GM19452 (cell line): ENCODE data around the gene PGLYRP4.

Experiments used
- ATAC-seq: cut with Tn5 transposase; IDR thresholded peaks from one replicate; pipeline ENCODE4 v1.9.1; 2021; ENCODE audit not compliant: unreplicated experiment

Gene PGLYRP4, protein sequence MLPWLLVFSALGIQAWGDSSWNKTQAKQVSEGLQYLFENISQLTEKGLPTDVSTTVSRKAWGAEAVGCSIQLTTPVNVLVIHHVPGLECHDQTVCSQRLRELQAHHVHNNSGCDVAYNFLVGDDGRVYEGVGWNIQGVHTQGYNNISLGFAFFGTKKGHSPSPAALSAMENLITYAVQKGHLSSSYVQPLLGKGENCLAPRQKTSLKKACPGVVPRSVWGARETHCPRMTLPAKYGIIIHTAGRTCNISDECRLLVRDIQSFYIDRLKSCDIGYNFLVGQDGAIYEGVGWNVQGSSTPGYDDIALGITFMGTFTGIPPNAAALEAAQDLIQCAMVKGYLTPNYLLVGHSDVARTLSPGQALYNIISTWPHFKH

DNA sequence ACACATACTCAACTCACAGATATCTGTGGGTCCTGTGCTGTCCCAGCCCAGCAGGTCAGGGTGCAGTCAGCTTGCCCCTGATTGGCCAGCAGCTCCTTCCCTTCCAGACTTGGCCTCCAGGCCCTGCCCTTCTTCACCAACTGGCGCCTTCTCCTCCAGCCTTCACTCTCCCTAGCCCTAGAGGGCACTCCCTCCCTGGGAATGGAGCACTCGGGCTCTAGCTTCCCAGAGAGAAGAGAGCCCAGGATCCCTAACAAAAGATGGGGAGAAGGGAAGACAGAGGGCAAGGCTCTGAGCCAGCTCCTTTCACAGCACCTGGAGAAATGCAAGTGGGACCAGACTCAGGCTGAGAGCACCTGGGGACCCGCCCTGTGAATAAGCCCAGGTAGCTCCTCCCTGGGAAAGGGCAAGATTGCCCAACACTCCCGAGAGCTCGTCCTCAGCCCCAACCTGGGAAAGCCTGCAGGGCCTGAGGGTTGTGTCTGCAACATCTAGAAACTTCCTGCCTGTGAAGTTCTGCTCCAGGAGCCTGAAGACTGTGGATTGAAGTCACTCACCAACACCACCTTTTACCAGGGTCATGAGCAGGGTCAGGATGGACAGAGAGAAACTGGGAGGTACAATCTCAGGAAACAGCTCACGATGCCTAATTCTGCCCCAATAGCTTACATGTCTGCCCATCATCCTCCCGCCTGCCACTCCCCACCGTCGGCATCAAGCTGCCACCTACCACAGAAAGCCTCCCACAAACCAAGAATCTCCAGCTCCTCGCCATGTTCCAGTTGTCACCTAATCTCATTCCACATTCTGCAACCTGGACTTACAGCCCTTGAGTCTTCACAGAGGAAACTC, at the start of gene PGLYRP4:
PGLYRP4 (minus strand) TSS at position 331 of the 852 bp plus-strand sequence. CDS start 909 bp downstream, outside the sequence.
- no peak for ATAC-seq

DNA sequence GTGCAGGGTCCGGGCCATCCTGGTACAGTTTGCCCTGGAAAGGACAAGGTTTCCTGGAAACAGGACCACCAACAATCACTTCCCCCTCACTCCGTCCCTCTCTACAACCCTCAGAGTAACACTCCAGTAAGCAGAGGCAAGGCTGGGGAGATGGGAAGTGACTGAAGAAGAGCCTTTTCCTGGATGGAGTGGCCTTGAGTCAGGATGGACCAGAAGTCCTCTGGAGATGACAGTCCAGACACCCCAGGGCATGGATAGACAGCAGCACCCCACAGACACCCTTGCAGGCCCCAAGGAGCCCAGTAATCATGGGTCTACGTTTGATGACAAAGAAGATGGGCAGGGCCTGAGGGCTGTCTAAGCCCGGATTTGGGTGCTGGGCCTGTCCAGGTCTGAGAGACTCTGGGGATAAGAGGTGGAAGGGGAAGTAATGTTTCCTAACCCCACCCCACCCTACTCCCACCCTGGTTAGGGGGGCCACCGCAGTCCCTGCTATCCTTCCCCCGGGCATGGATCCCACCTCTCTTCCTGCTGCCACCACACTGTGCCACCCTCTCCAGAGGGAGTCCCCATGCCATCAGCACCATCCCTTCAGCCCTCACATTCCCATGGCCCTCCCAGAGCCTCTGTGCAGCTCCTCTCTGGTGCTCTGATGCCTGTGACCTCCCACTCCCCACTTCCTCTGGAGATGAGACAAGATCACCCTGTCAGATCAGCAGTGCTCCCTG, 49.4 kb upstream of the PGLYRP4 start:
- ATAC-seq = no peak

DNA sequence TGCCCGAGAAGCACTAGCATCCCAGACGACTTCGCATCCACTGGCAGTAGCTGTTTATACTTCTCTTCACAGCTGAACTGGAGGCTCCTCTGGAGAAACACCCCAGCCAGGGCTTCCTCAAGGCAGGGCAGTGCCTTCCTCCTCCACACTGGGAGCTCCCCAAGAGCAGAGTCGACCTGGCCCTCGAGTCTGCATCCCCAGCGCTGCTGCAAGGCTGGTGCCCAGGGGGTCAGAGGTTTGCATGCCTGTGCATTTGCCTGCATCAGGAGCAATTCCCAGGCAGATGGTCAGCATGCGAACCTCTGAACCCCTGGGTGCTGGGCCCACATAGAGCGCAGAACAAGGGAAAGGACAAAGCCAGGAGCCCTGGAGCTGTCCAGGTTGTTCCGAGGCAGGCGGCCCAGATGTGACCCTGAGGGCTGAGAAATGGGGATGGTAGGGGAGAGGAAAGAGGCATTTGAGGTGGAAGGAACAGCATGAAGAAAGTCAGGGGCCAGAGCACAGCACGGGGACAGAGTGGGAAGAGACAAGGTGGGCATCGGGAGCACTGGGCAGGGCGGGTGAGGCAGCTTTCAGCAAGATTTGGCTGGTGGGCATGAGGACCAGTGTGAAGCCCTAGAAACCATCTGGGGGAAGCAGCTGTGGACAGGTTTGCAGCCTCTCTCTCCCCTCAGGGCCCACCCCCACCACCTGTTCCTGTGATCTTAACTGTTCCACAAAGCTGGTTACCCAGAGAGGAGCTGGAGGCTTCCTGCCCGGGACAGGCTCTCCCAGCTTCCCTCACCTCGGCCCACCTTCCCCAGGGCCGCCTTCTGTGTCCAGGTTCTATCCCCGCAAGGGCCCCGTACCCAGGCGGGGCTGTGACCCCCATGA, 48.6 kb upstream of the PGLYRP4 start:
- ATAC-seq = no peak

DNA sequence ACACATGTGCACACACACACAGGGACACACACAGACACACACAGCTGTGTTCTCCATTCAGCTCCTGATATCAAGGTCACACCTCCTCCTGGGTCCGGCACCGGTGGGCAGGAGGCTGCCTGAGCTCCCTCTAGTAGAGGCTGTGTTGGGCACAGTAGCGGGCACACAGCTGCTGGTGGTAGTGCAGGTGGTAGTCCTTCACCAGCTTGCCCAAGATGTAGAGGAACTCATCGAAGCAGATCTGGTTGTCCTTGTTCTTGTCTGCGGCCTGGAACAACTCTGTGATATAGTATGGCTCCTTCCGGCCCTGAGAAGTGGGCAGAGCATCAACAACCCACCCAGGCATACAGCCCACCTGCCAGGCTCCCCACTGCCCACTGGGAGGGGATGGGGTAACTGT, 47.8 kb upstream of the PGLYRP4 start:
- no peak for ATAC-seq

DNA sequence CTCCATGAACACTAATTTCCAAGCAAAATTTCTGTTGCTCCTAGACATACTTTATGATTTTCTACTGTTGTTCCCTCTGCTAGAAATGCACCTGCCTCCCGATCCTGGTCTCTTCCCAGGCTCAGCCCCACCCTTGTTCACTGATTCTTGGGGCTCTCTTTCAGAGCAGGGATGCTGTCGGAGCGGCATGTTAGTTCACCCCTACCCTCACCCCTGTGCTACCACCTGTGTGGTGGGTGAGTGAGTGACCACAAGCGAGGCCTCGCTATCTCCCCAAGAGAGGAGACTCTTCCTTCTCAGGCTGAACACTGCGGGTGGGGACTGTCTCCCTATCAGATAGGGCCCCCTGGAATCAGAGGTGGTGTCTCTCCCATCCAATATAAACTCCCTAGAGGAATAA, 47.1 kb upstream of the PGLYRP4 start:
- no peak for ATAC-seq

DNA sequence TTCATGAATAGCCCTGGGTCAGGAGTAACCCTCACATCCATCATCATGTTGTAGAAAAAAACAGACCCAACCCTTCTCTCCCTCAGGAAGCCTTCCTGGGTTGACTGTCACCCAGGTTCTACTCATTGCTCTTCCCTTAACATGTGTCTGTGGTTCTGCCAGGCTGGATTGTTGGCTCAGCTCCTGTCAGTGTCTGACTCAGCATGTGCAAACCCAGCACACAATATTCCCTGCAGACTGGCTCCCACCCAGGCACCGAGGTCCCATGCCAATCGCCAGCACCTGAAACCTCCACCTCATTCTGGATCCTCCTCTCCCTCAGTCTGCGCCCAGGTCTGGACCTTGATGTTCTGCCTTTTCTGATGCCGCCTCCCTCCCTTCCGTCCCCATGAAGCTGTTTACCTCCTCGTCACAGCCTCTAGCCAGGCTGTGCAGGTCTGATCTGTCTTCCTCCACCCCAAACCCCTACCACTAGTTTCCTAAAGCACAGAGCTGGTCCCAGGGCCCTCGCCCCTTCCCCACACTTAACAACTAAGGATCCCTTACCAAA, 46.6 kb upstream of the PGLYRP4 start:
- ATAC-seq = no peak

DNA sequence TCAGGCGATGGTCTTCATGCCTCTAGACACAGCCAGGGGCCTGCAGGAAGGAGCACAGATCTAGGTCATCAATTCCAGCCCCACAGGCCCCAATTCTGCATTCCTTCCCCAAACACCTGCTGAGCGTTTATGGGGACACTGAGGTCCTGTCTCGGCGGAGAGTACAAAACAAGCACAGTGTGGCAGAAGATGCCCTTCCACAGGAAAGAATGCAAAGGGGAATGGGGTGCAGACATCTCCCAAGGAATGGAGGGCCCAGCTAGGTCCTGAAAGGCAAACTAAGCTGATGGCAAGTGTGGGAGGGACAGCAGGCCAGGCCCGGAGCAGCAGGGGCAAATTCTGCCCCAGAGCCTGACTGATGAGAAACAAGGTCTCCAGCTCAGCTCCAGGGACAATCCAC, 45.8 kb upstream of the PGLYRP4 start:
- ATAC-seq = no peak

DNA sequence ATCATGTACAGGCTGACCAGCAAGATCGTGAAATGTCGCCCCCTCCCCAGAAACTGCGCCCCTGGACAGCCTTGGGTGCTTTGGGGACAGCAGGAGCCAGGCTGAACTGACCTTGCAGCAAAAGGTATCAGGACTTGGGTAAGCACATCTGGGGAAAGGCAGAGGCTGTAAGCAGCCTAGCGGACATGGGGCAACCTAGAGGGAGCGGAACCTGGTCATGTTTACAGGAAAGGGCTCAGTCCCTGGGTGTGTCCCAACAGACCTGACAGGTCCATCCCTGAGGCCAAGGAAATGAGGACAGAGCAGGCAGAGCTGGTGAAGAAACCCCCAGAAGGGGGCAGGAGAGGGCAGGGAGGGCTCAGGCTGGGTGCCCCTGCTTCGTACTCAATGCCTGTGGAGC, 45.3 kb upstream of the PGLYRP4 start:
- ATAC-seq = no peak

DNA sequence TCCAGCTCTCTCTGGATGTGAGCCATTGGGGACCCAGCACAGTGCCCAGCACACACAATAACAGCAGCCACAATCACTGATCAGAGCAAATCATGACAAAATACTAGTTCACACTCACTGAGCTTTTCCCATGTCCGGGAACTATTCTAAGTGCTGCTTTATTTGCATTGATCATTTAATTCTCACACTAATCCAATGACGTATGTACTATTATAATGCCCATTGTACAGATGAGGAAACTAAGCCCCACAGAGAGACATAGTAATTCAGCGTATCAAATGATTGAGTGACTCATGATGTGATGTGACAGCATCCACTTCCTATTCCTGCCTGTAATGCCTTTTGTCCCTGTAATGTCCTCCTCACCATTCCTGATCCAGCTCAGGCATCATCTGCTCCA, 44.2 kb upstream of the PGLYRP4 start:
- ATAC-seq = no peak

DNA sequence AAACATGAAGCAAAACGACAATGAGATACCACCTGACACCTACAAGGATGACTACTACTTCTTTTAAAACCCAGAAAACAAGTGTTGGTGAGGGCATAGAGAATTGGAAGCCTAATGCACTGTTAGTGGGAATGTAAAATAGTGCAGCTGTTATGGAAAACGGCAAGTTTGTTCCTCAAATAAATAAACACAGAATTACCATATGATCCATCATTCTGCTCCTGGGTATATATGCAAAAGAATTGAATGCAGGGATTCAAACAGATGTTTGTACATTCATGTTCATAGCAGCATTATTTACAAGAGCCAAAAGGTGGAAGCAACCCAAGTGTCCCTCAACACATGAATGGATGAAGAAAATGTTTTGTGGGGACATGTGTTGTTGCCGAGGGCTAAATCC, 43.6 kb upstream of the PGLYRP4 start:
- no peak for ATAC-seq

DNA sequence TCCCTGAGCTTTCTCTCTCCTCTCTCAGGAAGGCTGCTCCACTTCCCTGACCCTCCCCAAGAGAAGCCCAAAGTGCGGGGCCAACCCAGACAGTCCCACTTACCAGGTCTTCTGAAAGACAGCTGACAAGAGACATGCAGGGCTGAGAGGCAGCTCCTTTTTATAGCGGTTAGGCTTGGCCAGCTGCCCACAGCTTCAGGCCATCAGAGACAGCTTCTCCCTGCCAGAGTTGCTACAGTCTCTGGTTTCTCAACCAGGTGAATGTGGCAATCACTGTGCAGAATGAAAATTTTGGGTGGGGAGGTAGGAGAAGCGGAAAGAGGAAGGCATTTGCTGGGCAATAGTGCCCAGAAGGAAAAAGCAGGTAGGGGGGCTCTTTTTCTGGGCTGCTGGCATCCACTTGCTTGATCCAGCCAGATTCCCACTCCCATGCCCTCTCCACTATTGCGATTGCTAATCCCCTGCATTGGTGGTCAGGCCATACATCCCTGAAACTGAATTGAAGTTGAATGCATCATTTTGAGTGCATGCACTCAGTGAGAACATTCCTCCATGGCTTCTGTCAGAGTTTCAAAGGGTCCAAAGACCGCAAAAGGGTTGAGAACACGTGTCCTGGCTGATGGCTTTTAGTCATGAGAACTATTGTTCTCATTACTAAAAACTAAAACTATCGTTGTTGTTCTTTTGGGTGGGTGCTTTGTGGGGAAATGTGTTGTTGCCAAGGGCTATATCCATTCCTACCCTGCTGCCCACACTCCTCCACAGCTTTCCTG, 42.5 kb upstream of the PGLYRP4 start, which contains the start of gene S100A8:
S100A8 (minus strand) TSS at position 136 of the 773 bp plus-strand sequence. CDS start 538 bp downstream, outside the sequence.
- ATAC-seq = no peak

DNA sequence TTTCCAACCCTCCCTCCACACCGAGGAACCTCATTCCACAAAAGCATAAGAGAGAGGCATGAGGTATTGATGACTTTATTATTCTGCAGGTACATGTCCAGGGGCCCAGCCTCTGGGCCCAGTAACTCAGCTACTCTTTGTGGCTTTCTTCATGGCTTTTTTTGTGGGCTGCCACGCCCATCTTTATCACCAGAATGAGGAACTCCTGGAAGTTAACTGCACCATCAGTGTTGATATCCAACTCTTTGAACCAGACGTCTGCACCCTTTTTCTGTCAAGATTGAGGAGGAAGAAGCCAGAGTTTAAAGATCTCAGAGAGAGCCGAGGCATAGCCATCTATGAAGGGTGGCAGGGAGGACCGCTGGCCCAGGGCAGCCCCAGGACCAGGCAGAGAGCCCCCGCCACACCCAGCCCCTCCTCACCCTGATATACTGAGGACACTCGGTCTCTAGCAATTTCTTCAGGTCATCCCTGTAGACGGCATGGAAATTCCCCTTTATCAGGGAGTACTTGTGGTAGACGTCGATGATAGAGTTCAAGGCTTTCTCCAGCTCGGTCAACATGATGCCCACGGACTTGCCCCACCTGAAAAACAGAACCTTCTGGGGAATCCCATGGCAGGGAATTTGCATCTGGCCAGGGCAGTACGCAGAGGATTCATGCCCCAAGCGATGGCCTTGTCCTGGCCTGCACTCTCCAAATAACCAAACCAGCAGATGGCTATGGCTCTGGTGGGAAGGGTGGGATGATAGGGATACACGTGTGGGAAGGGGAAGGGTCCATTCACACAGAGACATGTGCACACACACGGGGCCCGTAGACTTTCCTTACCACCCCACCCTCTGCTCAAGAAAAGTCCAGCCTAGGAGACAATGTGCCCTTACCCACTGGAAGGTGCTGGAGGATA, 41.6 kb upstream of the PGLYRP4 start:
- ATAC-seq = no peak

DNA sequence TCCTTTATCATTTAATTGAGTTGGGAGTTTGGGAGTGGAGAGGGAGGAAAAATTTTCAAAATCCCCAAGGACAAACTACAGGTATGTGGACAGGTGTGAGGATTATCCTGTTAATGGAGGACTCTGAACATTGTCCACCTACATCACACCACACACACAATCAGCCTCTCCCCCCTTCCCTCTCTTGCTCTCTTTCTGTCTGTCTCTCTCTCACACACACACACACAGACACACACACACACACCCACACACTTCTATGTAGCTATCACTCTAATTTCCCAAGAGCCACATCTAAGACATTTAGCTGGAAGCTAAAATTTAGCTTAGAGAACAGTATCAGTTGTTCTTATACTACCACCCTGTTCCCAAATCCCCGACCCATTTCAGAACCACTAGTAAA, 40.8 kb upstream of the PGLYRP4 start:
- ATAC-seq = no peak

DNA sequence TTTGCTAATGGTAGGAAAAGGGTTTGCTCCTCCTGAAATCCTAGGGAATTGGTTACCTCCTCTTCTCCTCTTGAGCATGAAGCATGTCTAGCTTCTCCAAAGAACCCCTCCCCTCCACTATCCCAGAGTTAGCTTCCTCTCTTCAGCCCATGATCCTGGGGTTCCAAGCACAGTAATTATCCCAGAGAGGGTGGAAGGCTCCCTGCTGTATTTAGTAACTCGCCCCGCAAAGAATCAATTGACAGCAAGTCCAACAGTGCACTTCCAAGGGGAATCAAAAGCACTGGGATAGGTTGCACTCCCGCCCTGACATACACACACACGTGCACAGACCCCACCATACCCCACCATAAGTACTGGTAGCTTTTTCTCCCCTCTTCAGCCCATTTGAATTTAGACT, 39.1 kb upstream of the PGLYRP4 start:
- ATAC-seq = no peak

DNA sequence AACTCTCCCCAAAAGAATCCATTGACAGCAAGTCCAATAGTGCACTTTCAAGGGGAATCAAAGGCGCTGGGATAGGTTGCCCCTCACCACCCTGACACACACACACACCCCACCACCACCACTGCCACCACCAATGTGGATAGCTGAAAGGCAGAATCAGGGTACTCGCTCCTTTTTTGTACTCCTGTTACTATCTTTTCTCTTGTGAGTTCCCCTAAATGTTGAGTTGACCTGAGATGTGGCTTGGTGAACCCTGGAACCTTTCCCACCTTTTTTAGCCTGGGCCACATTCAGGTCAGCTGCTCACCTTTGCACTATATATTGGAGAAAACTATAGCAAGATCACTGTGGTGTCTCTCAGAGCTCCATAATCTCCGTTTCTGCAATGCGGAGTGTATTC, 38.4 kb upstream of the PGLYRP4 start:
- ATAC-seq = no peak

DNA sequence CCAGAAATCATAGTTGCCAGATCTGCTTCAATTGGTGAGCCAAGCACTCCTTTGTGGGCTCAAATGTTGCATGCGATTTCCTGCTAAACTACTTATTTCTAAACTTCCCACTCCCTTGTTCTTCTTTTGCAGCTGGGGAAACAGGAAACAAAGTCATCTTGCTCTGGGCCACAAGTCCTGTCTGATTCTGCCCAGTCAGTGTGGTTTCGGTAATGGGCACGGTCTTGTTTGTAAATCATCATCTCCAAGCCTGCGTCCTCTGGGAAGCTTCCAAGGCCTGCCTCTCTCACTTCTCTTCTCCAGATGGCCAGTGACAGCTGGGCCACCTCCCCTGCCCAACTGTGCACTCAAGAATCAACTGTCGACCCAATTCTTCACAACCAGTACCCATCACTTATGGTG, 37.9 kb upstream of the PGLYRP4 start:
- ATAC-seq = no peak

DNA sequence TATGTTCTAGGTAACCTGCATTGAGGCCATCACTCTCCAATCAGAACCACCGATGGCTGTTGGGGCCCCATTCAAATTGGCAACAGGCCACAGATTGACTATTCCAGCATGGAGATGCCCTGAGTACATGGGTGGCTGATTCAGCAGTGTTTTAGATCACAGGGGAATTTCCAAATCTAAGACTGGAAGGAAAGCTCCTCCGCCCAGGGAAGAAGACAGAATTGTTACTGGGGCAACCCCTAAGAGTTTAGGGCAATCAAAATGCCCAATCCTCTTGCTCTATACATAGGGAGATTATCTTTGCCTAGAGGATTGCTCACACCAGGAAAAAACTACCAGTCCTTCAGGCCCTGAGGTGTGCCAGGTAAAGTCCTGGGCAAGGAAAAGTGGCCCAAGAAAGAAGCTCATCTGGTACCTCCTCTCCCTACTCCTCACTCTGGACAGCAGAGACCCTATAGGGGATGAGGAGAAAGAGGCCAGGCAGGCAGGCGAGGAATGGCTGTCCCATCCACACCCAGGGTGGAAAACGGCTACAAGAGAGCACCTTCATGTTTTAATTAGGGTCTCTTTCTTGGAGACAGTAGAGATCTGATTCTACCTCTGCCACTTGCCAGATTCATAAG, 36.4 kb upstream of the PGLYRP4 start:
- no peak for ATAC-seq

DNA sequence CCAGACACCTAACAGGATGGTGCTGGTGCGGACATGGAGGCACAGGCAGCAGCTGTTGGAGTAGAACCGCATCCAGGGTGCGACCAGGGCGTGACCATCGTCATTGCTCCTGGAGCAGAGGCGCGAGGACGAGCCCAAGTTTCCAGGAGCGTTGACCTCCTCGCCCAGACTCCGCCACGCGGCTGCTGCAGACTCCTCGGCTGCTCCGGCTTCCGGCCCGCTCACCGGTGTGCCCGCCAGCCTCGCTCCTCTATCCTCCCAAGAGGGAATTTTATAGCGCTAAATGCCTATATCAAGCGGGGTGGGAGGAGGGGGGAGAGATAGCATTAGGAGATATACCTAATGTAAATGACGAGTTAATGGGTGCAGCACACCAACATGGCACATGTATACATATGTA, 32.1 kb upstream of the PGLYRP4 start:
- no peak for ATAC-seq
